ENCODE measurements around the gene WFS1.

The WFS1 gene

GRCh38 chr4:6259886-6260285 is 9.8 kb upstream of the WFS1 start:
- DNase-seq (ENCODE audit: low read depth in 2 of 2) = no peak

DNA sequence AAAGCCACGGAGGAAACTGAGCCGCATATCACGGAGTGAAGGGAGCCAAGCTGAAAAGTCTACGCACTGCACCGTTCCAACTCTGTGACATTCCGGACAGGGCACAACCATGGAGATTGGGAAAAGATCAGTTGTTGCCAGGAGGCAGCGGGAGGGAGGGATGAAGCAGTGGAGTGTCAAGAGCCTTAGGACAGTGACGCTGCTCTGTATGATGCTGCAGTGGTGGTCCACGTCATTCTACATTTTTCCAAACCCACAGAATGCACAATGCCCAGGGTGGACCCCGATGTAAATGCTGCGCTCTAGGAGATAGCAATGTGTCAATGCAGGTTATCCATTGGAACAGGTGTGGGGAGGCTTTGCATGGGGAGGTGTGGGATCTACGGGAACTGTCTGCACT is 7.5 kb upstream of the WFS1 start:
- no peak for DNase-seq (ENCODE audit: low read depth in 2 of 2)

DNA sequence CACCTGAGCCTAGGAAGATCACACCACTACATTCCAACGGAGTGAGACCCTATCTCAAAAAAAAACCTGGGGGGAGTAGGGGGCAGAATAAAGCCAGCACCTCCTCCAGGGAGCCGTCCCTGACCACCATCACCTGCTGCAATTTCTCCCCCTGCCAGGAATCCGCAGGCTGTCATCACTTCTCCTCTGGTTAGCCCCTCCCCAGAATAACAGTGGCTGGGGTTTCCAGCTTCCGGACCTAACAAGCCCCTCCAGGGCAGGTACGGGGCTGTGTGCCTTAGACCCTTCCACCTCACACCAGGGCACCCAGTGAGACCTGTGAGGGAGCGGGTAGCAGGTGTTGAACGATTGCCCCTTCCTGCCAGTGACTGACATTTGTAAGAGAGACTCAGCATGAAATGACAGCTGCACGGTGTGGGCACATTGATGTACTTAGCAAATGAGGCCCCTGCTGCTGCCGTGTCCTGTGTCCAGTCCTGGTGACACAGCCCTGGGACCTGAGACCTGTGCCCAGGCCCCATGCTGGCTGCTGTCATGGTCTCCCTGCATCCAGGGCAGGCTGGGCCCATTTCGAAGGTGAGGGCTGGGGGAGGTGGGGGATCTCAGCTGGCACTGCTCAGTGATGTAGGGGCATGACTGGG is 6.7 kb upstream of the WFS1 start:
- no peak for DNase-seq (ENCODE audit: low read depth in 2 of 2)

GRCh38 chr4:6263526-6264224 is 6.0 kb upstream of the WFS1 start:
- no peak for DNase-seq (ENCODE audit: low read depth in 2 of 2)

- DNase-seq (ENCODE audit: low read depth in 2 of 2) = no peak
Observed at GRCh38 chr4:6264225-6264540, 5.5 kb upstream of the WFS1 start.

GRCh38 chr4:6265546-6265945 is 4.1 kb upstream of the WFS1 start:
- no peak for DNase-seq (ENCODE audit: low read depth in 2 of 2)

GRCh38 chr4:6267573-6267972 is 2.1 kb upstream of the WFS1 start:
- DNase-seq (ENCODE audit: low read depth in 2 of 2) = no peak

GRCh38 chr4:6268650-6269615 is 717 bp upstream of the WFS1 start:
- DNase-seq (ENCODE audit: low read depth in 2 of 2) = no peak

- no peak for DNase-seq (ENCODE audit: low read depth in 2 of 2)
Observed at GRCh38 chr4:6270636-6271121, 1.0 kb downstream of the WFS1 start.

GRCh38 chr4:6271206-6271605 is 1.6 kb downstream of the WFS1 start:
- DNase-seq (ENCODE audit: low read depth in 2 of 2) = no peak

DNA sequence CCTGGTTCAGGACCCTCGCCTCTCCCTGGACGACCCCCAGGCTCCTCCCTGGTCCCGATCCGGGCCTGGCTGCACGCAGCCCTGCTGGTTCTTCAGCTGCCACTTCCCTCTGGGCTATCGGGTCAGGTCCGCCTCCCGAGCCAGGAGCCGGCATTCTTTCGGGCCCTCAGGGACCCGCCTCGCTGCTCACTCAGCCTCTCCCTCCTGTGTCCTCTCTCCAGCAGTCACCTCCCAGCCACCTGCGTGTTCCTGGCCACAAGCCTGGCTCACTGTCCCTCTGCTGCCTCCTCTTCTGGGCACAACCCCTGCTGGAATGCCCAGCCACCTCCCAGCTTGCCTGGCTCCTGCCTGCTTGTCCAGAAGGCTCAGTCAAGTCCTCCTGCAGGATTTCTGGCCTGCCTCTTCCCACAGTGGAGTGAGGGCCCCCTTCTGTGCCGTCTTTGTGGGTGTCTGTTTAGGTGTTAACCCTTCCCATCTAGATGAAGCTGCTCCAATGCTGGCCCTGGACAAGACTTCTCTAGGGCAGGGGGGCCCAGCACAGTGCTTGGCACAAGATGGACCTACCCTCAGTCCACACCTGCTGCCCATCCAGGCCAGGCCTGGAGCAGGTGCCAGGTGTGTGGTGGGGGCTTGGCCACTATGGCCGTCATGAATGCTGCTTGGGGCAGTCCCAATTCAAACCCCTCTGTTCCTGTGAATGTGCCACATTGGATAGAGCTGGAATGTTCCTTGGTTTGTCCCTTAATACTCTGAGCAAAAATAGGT is 2.2 kb downstream of the WFS1 start:
- DNase-seq (ENCODE audit: low read depth in 2 of 2) = no peak

DNA sequence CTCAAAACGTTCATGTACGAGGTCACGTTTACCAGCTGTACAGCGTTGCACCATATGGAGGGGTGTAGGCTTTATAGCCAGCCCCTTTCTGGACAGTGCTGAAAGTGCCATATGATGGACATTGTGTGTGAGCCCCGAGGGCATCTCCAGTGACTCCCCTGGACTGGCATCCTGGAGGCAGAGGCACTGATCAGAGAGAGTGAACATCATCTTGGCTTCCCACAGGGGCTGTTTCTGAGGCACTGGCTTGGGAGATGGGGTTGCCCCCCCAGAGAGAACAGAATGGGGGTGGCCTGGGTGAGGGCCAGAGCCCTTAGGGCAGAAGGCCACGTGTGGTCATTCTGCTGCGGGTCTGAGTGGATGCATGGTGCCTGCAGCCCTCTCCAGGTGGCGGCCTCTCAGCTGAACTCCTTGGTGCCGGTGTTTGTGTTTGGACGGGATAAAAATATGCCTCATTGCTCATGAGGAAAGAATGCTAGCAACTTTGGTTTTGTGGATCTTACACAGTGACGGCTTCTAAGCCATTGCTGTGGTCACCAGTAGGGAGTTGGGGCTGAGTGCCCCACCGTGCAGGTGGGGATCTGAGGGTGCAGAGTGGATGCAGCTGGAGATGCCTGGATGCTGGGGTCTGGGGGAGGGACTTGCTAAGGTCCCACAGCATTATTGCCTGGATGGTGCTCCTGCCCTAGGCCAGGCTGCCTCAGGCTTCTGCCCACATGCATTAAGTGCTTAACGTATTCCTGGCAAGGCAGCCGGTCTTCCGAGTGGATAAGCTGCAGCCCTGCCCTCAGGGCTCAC is 3.4 kb downstream of the WFS1 start:
- DNase-seq (ENCODE audit: low read depth in 2 of 2) = no peak

DNA sequence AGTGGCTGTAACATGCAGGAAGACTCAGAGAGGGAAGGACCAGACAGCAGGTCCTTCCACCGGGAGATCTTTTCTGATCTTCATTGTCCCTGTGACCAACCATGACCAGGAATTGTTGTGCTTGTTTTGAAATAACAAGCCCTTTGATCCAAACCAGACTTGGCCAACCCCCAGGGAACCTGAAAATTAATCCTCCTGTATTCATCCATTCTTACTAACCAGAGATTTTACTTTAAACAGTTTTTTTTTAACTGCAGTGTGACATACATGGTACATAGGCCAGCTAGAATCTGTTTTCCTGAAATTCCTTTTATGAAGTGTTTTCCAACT is 4.0 kb downstream of the WFS1 start:
- DNase-seq (ENCODE audit: low read depth in 2 of 2) = no peak

DNA sequence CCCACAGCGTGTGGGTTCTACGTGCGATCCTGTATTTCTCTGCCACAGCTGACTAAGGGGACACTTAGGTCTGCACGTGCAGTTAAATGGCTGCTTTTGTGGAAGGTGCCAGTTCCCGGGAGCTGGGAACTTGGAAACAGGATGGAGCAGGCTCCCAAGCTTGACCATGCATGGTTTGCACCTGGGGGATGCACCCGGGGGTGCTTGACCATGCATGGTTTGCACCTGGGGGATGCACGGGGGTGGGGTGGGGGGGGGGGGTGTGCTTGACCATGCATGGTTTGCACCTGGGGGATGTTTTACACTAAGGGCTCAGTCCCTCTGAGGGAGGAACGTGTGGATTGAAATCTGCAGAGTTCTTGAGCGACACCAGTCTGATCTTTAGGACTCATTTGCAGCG is 5.7 kb downstream of the WFS1 start:
- DNase-seq (ENCODE audit: low read depth in 2 of 2) = no peak

DNA sequence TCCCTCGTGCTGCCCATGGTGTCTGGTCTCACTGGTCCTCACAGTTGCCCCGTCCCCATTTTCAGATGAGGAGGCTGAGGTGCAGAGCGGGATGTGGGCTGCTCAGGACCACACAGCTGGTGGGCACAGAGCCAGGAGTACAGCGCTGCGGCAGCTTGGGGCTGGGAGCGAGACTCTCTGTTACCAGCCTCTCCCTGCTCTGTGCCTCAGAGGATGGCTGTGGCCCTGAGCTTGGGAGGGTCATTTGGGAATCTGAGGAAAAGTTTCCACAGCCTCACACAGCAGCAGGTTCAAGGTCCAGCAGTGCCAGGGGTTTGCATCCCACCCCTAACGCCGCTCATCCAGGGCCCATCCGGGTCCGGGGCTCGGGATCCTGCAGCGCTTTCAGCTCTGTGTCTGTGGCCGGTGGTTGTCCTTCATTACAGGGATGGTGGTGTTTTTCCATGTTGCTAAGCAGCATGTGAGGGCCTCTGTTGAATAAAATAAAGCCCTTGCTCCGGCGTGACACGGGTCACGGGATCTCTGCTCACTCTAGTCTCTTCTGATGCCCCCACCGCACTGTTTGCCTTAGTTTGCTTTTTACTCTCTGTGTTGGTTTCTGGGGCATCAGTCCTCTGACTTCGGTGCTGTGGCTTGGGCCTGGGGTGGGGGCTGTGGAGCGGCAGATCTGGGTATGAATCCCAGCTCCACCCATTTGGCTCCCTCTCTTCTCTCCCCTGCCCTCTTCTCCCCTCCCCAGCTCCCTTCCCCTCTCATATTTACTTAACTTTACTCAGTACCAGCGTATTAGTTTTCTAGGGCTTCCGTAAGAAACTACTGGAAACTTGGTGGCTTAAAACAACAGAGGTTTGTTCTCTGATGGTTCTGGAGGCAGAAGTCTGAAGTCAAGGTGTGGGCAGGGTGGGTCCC is 6.5 kb downstream of the WFS1 start:
- DNase-seq (ENCODE audit: low read depth in 2 of 2) = no peak

DNA sequence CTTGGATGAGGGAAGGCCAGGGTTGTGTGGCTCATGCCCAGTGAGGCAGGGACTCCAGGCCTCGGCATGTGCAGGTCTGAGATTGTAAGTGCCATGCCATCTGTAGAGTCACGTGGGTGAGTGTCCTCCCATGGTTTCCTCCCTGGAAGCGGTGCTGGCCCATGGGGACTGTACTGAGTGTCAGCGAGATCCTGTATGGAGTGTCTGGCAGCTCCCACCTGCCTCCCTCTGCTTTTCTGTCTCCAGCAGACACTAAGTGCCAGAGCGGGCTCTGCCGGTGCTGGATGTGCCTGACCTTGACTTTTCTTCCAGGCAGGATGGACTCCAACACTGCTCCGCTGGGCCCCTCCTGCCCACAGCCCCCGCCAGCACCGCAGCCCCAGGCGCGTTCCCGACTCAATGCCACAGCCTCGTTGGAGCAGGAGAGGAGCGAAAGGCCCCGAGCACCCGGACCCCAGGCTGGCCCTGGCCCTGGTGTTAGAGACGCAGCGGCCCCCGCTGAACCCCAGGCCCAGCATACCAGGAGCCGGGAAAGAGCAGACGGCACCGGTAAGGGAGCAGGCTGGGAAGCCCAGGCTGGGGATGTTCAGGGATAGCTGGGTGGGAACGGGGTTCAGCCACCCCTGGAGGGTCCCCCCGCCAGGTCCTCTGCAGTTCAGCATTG is 7.6 kb downstream of the WFS1 start:
- no peak for DNase-seq (ENCODE audit: low read depth in 2 of 2)

- no peak for DNase-seq (ENCODE audit: low read depth in 2 of 2)
Observed at GRCh38 chr4:6277935-6278800, 8.5 kb downstream of the WFS1 start.

DNA sequence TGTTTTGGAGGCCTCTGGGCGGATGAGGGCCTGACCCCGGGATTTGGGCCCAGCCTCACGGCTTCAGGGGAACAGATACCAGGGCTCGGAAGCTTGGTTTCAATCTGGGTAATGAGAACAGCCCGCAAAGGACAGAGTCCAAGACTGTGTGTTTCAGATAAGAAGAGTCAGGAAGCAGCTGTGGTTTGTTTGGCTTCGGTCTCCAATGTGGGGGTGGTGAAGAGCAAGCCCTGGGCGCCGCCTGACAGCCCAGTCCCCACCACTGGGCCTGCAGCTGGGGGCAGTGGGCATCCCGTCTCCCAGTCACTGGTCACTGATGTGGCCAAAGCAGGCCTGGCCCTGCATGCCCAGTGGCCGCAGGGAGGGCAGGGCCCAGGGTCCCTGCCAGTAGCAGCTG is 9.1 kb downstream of the WFS1 start:
- no peak for DNase-seq (ENCODE audit: low read depth in 2 of 2)

All from stimulated activated CD8-positive, alpha-beta memory T cell treated with anti-CD3 and anti-CD28 coated beads, Interleukin-7, amount 100 ng/mL, for 4 hours (primary cell).